Ascending aorta (tissue), 2 donors: Measurements from ENCODE around the gene SPAG5. TPM values are rescaled to one million over a fixed set of nuclear protein-coding genes. Genes with fewer than 3 reads are reported as not detected.

Experiments
- DNase-seq, 2 donors: peaks; one replicate each; pipeline ENCODE4 v3.0.0-alpha.2; 2019; ENCODE audit warnings: low spot score in 2 of 2
- H3K27ac ChIP-seq, 2 donors: fragments of 200-600 bp; sonication (generic); one replicate each; pipeline ENCODE4 v1.5.1; 2016 to 2017; ENCODE audit warnings: mild to moderate bottlenecking in 1 of 2
- H3K27me3 ChIP-seq: fragments of 200-600 bp; sonication (generic); one replicate; pipeline ENCODE4 v1.5.1; 2017
- H3K36me3 ChIP-seq, 2 donors: fragments of 200-600 bp; sonication (generic); one replicate each; pipeline ENCODE4 v1.5.1; 2016
- H3K4me1 ChIP-seq, 2 donors: fragments of 200-600 bp; sonication (generic); one replicate each; pipeline ENCODE4 v1.5.1; 2016 to 2017; ENCODE audit warnings: mild to moderate bottlenecking in 1 of 2
- H3K4me3 ChIP-seq, 2 donors: fragments of 200-600 bp; sonication (generic); one replicate each; pipeline ENCODE4 v1.5.1; 2016 to 2017; ENCODE audit warnings: mild to moderate bottlenecking in 1 of 2
- H3K9me3 ChIP-seq, 2 donors: fragments of 200-600 bp; sonication (generic); one replicate each; pipeline ENCODE4 v1.5.1; 2016
- CTCF ChIP-seq, 3 experiments: fragments of 200-600 bp in 2 of 3; fragments of 450-650 bp in 1 of 3; sonication (generic) in 2 of 3; IDR thresholded peaks; one replicate each; pipeline ENCODE4 v1.5.1; 2016 to 2019; ENCODE audit warnings: antibody characterized with exemption in 3 of 3, mild to moderate bottlenecking in 1 of 3, moderate library complexity in 1 of 3
- intact Hi-C: fragments of 100-400 bp; cut with DNase I; formaldehyde crosslinking; loops from one replicate; pipeline ENCODE4 v1.15.1; 2023
- total RNA-seq: library from RNA; depleted of rRNA; stranded (reverse); fragments of >200 nt; gene quantifications from one replicate; pipeline ENCODE4 v1.1.0, GENCODE V29; 2016

The SPAG5 gene
- total RNA-seq, 1 donor from 2014 or later, result 1.6 TPM

GRCh38 chr17:28624148-28624547 lies 25.3 kb upstream of the SPAG5 start:
- Histone ChIP-seq H3K27me3 (no peaks in the 10 kb centered on the region), H3K9me3 (no peaks in the 10 kb centered on the region), H3K27ac (no peak overlapping the region), H3K4me3 (no peak overlapping the region), H3K4me1 (no peaks in the 10 kb centered on the region), H3K36me3 (peaks cover 81 to 85% of the 10 kb centered on the region in 2 donors)
- TF ChIP-seq CTCF (IDR thresholded peaks at IDR 0.05), result no peak
- intact Hi-C loops, result no loop called here
- no peak for DNase-seq

- Histone ChIP-seq H3K27me3 (no peaks in the 10 kb centered on the region), H3K27ac (no peak overlapping the region), H3K4me3 (no peak overlapping the region), H3K36me3 (peaks cover 81 to 87% of the 10 kb centered on the region in 2 donors), H3K4me1 (no peaks in the 10 kb centered on the region), H3K9me3 (no peaks in the 10 kb centered on the region)
- TF ChIP-seq CTCF (IDR thresholded peaks at IDR 0.05), result no peak
- intact Hi-C loops, result no loop called here
- no peak for DNase-seq
Measured at GRCh38 chr17:28623696-28624095, 24.9 kb upstream of the SPAG5 start.

- peaks cover 84 to 88% of the 10 kb centered on the region in 2 donors for H3K36me3 ChIP-seq
- intact Hi-C loops, result no loop called here
Measured at GRCh38 chr17:28622186-28622585, 23.4 kb upstream of the SPAG5 start.

GRCh38 chr17:28620010-28620409 lies 21.2 kb upstream of the SPAG5 start:
- TF ChIP-seq CTCF (IDR thresholded peaks at IDR 0.05), result no peak
- intact Hi-C loops, result no loop called here
- no peaks in the 10 kb centered on the region for H3K9me3 ChIP-seq
- H3K36me3 ChIP-seq, result peaks cover 97 to 100% of the 10 kb centered on the region in 2 donors
- no peak for DNase-seq
- H3K4me1 ChIP-seq, result no peaks in the 10 kb centered on the region
- H3K4me3 ChIP-seq, result no peak overlapping the region
- H3K27ac ChIP-seq, result no peak overlapping the region
- no peaks in the 10 kb centered on the region for H3K27me3 ChIP-seq

More at GRCh38 chr17:28622186-28622585, 23.4 kb upstream of the SPAG5 start:
- H3K27ac ChIP-seq, result no peak overlapping the region
- H3K4me3 ChIP-seq, result no peak overlapping the region
- H3K9me3 ChIP-seq, result no peaks in the 10 kb centered on the region
- no peak for TF ChIP-seq CTCF (IDR thresholded peaks at IDR 0.05)
- no peaks in the 10 kb centered on the region for H3K4me1 ChIP-seq
- DNase-seq, result no peak
- H3K27me3 ChIP-seq, result no peaks in the 10 kb centered on the region

- Histone ChIP-seq H3K4me3 (no peak overlapping the region), H3K4me1 (no peaks in the 10 kb centered on the region), H3K9me3 (no peaks in the 10 kb centered on the region), H3K27me3 (no peaks in the 10 kb centered on the region), H3K27ac (no peak overlapping the region), H3K36me3 (peaks cover 94 to 96% of the 10 kb centered on the region in 2 donors)
- no peak for DNase-seq
- no peak for TF ChIP-seq CTCF (IDR thresholded peaks at IDR 0.05)
- intact Hi-C loops, result no loop called here
Measured at GRCh38 chr17:28618464-28618863, 19.6 kb upstream of the SPAG5 start.

GRCh38 chr17:28616281-28616680 lies 17.5 kb upstream of the SPAG5 start:
- H3K27ac ChIP-seq, result no peak overlapping the region
- H3K4me3 ChIP-seq, result no peak overlapping the region
- TF ChIP-seq CTCF (IDR thresholded peaks at IDR 0.05), result no peak
- H3K27me3 ChIP-seq, result no peaks in the 10 kb centered on the region
- peaks cover 72 to 74% of the 10 kb centered on the region in 2 donors for H3K36me3 ChIP-seq
- no peak for DNase-seq
- no peaks in the 10 kb centered on the region for H3K9me3 ChIP-seq
- intact Hi-C loops, result no loop called here
- H3K4me1 ChIP-seq, result no peaks in the 10 kb centered on the region
